ENCODE data around the gene RAP1GDS1. TPM values are rescaled to one million over a fixed set of nuclear protein-coding genes. Genes with fewer than 3 reads are reported as not detected.
A peak's percentile ranks its signal among the peaks of the same experiment; 100 is the strongest.

The RAP1GDS1 gene
- total and polyA plus RNA-seq, 2 of the 13 experiments (the other 11 are each of a cell fraction or from before 2014, with no cell fraction given) = 19.3 to 42.5 TPM

DNA sequence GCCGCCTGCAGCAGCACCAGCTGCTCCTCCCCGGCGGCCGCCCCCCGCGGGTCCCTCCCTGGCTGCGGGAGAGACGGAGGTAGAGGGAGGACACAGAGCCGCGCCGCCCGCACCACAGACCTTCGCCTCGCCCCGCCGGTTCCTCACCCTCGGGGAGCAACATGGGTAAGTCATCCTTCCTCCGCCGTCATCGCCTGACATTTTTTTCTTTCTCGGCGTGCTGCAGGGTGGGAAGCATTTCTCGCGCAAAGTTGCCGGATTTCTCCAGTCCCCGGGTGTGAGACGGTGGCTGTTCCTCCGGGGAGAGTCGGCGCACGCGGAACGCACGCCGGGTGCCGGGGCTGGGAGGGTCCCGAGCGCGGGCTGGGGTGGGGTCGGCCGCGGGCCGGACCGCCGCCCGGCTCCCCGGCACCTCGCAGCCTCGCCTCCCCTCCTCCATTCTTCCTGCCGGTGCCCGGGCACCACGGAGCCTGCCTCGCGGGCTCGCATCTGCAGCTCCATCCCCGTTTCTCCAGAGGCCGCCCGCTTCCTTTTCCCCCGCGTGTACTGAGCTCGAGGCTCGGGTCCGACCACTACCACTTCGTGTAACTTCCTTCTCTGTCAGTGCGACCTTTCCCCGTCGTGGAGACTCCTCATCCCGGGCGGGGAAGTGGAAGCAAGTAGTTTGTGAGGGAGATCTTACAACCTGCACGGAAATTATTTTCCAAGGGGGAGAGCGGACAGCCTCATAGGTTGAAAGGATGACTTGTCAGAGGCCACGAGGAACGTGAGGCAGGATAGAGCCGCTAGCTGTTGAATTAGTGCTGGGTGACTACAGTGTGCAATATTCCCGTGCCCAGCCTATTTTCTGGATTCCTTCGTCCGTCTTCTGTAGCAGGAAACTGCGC is 464 bp downstream of the RAP1GDS1 start (continued):
- TF ChIP-seq FOXA3 (CRISPR knock-in tag; IDR thresholded peaks at IDR 0.05) = no peak
- no peak for TF ChIP-seq YEATS2 (CRISPR knock-in tag; IDR thresholded peaks at IDR 0.05; ENCODE audit: borderline replicate concordance)
- no peak for TF ChIP-seq SMYD3 (CRISPR knock-in tag; IDR thresholded peaks at IDR 0.05)
- no peak for TF ChIP-seq ZFYVE20 (CRISPR knock-in tag; IDR thresholded peaks at IDR 0.05; ENCODE audit: borderline replicate concordance, low read depth)
- TF ChIP-seq, protein P1, sequence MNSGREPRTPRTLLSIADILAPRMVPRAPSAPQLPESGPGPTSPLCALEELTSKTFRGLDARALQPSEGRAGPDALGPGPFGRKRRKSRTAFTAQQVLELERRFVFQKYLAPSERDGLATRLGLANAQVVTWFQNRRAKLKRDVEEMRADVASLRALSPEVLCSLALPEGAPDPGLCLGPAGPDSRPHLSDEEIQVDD (CRISPR knock-in tag; IDR thresholded peaks at IDR 0.05; ENCODE audit: borderline replicate concordance) = no peak
- TF ChIP-seq, protein P2, sequence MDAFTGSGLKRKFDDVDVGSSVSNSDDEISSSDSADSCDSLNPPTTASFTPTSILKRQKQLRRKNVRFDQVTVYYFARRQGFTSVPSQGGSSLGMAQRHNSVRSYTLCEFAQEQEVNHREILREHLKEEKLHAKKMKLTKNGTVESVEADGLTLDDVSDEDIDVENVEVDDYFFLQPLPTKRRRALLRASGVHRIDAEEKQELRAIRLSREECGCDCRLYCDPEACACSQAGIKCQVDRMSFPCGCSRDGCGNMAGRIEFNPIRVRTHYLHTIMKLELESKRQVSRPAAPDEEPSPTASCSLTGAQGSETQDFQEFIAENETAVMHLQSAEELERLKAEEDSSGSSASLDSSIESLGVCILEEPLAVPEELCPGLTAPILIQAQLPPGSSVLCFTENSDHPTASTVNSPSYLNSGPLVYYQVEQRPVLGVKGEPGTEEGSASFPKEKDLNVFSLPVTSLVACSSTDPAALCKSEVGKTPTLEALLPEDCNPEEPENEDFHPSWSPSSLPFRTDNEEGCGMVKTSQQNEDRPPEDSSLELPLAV (CRISPR knock-in tag; conservative IDR thresholded peaks at IDR 0.05; ENCODE audit: low read depth) = no peak
- TF ChIP-seq REL (CRISPR knock-in tag; conservative IDR thresholded peaks at IDR 0.05) = no peak; the same call in 1 of the 2 replicates
- TF ChIP-seq, protein P3, sequence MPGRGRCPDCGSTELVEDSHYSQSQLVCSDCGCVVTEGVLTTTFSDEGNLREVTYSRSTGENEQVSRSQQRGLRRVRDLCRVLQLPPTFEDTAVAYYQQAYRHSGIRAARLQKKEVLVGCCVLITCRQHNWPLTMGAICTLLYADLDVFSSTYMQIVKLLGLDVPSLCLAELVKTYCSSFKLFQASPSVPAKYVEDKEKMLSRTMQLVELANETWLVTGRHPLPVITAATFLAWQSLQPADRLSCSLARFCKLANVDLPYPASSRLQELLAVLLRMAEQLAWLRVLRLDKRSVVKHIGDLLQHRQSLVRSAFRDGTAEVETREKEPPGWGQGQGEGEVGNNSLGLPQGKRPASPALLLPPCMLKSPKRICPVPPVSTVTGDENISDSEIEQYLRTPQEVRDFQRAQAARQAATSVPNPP (CRISPR knock-in tag; IDR thresholded peaks at IDR 0.05) = no peak
- no peak for TF ChIP-seq ZFP36L1 (CRISPR knock-in tag; IDR thresholded peaks at IDR 0.05)
- TF ChIP-seq, protein P4, sequence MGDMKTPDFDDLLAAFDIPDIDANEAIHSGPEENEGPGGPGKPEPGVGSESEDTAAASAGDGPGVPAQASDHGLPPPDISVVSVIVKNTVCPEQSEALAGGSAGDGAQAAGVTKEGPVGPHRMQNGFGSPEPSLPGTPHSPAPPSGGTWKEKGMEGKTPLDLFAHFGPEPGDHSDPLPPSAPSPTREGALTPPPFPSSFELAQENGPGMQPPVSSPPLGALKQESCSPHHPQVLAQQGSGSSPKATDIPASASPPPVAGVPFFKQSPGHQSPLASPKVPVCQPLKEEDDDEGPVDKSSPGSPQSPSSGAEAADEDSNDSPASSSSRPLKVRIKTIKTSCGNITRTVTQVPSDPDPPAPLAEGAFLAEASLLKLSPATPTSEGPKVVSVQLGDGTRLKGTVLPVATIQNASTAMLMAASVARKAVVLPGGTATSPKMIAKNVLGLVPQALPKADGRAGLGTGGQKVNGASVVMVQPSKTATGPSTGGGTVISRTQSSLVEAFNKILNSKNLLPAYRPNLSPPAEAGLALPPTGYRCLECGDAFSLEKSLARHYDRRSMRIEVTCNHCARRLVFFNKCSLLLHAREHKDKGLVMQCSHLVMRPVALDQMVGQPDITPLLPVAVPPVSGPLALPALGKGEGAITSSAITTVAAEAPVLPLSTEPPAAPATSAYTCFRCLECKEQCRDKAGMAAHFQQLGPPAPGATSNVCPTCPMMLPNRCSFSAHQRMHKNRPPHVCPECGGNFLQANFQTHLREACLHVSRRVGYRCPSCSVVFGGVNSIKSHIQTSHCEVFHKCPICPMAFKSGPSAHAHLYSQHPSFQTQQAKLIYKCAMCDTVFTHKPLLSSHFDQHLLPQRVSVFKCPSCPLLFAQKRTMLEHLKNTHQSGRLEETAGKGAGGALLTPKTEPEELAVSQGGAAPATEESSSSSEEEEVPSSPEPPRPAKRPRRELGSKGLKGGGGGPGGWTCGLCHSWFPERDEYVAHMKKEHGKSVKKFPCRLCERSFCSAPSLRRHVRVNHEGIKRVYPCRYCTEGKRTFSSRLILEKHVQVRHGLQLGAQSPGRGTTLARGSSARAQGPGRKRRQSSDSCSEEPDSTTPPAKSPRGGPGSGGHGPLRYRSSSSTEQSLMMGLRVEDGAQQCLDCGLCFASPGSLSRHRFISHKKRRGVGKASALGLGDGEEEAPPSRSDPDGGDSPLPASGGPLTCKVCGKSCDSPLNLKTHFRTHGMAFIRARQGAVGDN (CRISPR knock-in tag; IDR thresholded peaks at IDR 0.05) = peak; percentile 2; the same call in 1 of the 2 replicates
- TF ChIP-seq ZNF329 (CRISPR knock-in tag; IDR thresholded peaks at IDR 0.05; ENCODE audit: low read depth) = peak; percentile 37; the same call in 1 of the 2 replicates
- no peak for TF ChIP-seq ZNF160 (CRISPR knock-in tag; IDR thresholded peaks at IDR 0.05)
- TF ChIP-seq, protein P5, sequence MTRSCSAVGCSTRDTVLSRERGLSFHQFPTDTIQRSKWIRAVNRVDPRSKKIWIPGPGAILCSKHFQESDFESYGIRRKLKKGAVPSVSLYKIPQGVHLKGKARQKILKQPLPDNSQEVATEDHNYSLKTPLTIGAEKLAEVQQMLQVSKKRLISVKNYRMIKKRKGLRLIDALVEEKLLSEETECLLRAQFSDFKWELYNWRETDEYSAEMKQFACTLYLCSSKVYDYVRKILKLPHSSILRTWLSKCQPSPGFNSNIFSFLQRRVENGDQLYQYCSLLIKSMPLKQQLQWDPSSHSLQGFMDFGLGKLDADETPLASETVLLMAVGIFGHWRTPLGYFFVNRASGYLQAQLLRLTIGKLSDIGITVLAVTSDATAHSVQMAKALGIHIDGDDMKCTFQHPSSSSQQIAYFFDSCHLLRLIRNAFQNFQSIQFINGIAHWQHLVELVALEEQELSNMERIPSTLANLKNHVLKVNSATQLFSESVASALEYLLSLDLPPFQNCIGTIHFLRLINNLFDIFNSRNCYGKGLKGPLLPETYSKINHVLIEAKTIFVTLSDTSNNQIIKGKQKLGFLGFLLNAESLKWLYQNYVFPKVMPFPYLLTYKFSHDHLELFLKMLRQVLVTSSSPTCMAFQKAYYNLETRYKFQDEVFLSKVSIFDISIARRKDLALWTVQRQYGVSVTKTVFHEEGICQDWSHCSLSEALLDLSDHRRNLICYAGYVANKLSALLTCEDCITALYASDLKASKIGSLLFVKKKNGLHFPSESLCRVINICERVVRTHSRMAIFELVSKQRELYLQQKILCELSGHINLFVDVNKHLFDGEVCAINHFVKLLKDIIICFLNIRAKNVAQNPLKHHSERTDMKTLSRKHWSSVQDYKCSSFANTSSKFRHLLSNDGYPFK (CRISPR knock-in tag; IDR thresholded peaks at IDR 0.05; ENCODE audit: borderline replicate concordance) = no peak

Measured in HepG2 (cell line).